NCI-H1092 (cell line): Measurements from ENCODE around the gene PPP1R12A.
"Not testable (repeated sequence)": the region's sequence is repeated elsewhere in the genome, so short reads cannot be mapped to it uniquely, and the experiment has no call there.

Source experiments
- DNase-seq: peaks from one replicate; lab custom pipeline; 2025; lab: John Stamatoyannopoulos, UW

Gene PPP1R12A

DNA sequence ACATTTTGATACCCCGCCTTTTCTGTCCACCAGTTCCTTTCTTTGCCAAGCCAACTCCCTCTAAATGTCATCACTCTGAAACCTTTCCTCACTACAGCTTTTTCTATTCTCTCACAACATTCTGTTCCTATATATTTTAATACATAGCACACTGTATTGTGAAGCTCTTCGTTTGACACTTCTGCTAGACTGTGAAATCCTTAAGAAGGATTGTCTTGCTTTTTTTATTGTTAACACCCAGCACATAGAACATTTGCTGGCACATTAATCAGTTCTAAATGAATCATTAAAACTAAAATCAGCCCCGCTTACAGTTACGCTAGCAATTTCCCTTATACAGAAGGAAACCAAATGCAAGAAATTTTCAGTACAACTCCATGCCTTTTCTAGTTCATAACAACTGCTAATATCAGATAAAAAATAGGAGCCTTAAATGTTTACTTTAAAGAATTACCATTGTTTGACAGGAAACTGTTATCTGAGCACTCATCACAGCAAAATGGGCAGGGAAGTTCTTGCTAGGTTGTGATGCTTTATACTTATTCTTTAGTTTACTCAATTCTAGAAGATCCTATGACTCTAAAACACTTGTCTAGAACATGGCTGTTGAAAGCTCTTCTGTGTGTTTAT is 93.5 kb downstream of the PPP1R12A start:
- no peak for DNase-seq

DNA sequence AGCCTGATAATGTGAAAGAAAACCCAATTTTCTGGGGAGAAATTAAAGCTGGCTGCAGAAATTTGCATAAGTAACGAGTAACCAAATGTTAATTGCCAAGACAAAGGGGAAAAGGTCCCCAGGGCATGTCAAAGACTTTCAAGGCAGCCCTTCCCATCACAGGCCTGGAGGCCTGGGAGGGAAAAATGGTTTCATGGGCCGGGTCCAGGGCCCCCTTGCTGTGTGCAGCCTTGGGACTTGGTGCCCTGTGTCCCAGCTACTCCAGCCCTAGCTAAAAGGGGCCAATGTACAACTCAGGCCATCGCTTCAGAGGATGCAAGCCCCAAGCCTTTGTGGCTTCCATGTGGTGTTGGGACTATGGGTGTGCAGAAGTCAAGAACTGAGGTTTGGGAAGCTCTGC is 96.5 kb downstream of the PPP1R12A start:
- DNase-seq = no peak

DNA sequence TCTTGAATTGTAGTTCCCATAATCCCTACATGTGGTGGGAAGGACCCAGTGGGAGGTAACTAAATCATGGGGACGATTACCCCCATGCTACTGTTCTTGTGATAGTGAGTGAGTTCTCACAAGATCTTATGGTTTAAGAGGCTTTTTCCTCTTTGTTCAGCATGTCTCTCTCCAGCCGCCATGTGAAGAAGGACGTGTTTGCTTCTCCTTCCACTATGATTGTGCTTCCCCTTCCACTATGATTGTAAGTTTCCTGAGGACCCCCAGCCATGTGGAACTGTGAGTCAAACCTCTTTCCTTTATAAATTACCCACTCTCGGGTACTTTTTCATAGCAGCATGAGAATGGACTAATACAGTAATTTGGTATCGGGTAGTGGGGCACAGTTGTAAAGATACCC is 97.3 kb downstream of the PPP1R12A start:
- no peak for DNase-seq

DNA sequence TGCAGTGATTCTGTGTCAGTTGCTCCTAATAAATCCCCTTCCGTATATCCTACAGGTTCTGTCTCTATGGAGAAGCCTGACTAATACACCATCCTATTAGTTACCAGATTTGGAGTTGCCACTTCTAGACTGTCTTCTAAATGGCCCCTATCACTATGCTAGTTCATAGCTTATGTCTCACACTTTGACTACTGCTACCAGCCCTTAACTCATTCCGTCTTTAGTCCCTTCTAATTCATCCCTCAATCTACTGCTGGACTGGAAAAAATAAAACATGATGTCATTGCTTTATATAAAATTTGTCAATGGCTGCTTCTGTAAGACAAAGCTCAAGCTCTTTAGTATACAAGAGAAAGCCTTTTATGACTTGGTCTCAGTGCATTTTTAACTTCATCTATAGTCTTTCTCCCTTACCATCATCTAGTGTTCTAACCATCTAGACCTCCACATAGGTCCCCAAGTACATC is 99.5 kb downstream of the PPP1R12A start:
- no peak for DNase-seq

DNA sequence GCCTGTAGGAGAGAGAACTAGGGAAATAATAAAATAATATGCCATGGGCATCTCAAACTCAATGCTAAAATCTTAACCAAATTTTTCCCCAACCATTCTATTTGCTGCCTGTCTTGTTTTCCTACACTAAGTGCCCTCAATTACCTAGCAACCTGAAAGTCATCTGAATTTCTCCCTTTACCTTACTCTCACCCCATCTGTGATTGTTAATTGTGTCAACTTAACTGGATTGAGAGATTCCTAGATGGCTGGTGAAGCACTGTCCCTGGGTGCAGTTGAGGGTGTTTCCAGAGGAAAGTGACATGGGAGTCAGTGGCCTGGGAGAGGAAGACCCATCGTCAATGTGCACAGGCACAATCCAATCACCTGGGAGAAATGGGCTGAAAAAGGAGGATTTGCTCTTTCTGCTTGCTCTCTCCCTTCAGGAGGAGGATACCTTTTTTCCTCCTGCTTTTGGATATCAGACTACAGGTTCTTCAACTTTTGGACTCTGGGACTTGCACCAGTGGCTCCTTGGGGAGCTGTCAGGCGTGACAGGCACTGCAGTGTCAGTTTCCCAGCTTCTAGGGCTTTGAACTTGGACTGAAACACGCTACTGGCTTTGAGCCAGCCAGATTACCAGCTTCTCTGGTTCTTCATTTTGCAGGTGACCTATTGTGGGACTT is 100.1 kb downstream of the PPP1R12A start:
- DNase-seq = no peak

DNA sequence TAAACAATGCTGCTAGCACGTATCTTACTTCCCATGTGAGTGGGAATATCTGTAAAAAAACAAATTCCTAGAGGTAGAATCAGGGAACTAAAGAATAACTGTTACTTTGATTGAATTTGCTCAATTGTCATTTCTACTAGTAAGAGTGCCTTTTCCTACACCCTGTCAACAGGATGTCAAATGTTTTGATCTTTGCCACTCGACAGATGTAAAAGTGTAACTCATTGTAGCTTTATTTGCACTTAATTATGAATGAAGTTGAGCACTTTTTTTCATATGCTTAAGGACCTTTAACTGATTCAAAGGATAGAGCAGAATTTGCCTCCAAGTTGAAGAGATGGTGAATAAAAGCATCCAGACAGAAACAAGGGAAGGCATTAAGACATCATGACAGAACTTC is 104.5 kb downstream of the PPP1R12A start:
- no peak for DNase-seq

DNA sequence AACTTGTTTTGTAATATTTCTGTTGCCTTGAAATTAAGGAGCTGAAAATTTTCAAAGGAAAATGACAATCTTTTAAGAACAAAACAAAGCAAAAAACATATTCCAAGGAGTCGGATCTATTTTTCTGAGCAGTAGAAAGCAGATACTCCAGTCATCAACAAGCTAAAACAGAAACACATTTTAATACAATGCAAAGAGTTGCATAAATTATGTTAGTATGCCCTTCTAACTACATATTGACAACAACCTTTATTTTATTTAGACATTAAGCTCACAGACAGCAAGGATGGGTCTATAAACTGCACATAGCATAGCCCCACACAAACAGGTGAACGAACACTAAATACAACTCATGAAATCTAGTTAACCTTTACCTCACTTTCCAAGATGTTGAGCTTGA is 106.0 kb downstream of the PPP1R12A start:
- no peak for DNase-seq

DNA sequence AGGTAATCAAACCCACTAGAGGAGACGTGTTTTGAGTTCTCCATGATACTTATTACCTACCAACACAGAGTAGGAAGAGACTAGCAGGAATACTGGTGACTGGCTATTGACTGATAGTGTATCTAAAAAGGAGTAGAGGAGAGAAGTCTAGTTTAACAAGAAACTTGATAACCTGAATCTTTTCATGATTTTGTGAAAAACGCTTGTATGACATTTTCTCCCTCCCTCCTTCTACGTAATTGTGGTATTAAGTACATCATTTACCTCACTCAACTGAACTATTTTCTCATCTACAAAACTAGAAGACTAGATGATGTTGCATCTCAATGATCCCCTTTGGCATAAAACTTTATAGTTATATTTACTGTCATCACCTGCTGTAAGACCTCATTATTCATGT is 107.4 kb downstream of the PPP1R12A start:
- no peak for DNase-seq

DNA sequence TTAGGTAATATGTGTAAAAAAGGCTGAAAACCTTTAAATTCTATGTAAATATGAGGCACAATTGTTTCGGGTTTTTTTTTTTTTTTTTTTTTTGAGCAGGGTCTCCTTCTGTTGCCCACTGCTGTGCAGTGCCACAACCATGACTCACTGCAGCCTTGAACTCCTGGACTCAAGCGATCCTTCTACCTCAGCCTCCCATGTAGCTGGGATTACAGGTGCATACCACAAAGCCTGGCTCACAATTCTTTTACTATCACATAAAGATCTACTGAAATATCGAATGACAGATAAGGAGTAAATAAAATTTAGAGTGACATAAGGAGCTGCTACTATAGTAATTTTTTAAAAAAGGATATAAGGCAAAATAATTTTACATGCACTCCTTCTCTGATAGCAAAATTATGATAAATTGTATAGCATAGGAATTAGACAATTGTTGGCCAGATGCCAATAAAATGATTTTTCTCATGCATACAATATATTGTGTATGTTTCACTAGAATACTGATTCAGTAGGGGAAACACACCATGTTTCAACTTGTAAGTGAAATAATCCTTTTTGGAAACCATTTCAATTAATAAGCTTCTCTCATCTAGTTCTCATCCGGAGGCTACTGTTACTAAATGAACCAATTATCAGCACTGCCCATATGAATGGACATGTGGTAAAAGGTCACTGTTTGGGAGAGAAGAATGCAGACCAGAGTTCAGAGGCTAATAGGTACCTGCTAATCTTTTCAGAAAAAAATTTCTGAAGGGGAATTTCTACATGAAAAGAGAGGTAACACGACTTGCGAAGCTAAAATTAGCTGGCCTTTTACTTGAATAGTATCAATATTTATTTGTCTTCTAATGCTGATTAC is 108.4 kb downstream of the PPP1R12A start:
- no peak for DNase-seq

DNA sequence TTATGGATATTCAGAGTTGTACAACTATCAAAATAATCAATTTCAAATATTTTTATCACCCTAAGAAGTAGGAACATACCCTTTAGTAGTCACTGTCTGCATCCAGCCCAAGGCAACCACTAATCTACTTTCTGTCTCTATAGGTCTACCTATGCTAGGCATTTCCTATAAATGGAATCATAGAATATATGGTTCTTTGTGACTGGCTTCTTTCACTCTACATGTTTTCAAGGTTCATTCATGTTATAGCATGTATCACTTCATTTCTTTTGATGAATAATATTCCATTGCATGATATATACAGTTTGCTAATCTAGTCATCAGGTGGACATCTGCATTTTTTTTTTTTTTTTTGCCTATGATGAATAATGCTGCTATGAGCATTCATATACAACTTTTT is 112.4 kb downstream of the PPP1R12A start:
- no peak for DNase-seq

DNA sequence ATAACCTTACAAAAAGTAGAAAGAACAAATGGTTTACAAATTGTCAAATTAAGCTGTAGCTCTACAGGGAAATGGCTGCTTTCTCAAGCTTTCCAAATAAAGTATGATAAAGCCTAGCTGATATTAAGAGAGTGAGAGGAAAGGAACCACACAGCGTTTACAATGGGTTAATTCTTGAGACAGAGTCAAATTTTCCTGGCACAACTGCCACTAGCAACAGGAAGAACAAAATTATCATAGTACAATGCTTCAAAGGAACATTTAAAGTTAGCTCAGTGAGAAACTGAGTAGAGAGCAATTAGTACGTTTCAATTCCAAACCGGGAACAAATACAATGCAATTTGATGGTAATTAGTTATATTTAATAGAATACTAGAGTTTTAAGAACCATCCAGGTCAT is 116.0 kb downstream of the PPP1R12A start:
- DNase-seq = no peak

DNA sequence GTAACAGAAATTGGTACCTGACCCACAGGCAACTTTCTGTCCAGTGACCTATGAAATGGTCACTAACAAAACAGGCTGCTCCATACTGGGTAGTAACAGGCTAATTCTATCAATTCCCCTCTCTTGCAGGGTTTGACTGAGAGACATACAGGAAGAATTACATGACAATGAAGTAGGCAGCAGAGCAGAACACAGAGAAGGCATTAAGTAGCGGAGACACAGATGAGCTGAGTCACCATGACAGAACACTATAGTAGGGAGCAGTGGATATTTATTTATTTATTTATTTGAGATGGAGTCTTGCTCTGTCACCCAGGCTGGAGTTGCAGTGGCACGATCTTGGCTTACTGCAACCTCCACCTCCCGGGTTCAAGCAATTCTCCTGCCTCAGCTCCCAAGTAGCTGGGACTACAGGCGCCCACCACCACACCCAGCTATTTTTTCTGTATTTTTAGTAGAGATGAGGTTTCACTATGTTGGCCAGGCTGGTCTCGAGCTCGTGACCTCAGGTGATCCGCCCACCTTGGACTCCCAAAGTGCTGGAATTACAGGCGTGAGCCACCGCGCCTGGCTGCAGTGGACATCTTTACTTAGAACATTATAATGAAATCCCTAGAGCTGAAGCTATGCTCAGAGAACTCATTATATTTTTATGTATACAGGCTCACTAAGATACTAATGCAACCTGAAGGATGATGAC is 150.4 kb downstream of the PPP1R12A start:
- not testable (repeated sequence) for DNase-seq

DNA sequence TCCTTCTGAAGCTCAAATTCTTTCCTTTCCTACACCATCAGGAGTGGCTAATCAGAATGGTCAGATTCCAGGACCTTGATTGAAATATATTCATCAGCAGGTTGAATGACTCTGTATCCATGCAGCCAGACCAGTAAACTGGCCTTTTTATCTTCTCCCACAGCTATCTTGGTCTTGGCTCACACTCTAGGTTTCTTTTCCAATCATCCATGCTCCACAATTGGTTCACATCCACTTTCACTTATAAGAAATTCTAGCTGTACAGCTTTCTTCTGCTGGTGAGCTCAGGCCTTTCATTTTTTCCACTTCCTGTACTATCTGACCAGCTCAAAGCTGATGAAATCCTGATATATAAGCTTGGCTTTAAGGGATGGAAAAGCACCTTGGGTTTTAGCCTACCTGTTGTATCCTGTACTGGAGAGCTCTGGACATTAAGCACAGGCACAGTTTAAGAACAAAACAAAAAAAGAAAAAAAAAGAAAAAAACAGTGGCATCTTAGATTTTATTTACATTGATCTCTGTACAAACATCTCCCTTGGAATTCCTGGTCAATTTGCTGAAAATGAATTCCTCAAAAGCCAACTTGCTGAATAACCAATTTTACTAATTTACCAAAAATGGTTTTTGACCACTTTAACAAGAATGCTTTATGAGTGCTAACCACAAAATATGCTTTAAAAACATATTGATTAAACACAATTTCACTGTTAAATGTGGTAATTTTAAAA is 152.6 kb downstream of the PPP1R12A start:
- DNase-seq = no peak

DNA sequence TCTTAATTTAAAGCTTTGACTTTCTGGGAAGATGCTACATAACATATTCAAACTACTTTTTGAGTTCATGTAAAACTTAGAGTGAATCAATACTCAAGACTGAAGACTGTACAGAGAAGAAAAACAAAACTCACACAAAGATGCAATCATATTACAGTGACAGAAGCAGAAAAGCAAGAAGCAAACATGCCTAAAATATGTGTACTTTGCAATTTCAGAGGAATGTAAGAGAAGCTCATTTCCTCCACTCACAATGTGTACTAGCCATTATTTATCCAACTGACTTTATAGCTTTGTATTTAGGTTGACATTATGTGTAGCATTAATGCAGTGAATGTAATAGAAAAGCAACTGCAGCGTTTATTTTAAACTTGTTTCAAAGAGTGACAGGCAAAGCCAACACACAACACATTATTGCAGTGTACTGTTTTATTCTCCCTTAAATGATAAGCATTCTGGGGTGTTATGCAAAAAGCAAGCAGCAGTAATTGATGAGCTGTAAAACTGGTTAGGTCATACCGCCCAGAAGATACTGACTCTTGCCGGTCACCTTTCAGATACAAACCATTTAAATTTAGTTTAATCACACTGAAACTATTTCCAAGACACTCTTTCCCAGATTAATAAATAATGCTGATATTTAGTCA is 156.0 kb downstream of the PPP1R12A start:
- no peak for DNase-seq

DNA sequence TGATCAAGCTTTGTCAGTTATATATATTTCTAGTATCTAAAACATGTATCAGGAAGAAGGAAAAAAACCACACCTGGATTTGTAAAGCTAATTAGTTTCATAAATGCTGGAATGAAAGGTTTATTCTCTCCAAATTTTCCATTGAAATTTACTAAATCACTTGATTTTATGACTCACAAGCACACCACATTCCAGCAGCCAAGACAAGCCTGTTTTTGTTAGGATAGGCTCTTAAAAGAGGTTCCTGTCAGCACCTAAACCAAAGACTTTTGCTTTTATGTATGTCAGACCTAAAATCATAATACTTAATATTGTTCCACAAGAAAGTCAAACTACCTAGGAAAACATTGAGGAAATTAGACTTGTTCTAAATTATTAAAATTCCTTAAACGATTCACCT is 158.8 kb downstream of the PPP1R12A start:
- no peak for DNase-seq

DNA sequence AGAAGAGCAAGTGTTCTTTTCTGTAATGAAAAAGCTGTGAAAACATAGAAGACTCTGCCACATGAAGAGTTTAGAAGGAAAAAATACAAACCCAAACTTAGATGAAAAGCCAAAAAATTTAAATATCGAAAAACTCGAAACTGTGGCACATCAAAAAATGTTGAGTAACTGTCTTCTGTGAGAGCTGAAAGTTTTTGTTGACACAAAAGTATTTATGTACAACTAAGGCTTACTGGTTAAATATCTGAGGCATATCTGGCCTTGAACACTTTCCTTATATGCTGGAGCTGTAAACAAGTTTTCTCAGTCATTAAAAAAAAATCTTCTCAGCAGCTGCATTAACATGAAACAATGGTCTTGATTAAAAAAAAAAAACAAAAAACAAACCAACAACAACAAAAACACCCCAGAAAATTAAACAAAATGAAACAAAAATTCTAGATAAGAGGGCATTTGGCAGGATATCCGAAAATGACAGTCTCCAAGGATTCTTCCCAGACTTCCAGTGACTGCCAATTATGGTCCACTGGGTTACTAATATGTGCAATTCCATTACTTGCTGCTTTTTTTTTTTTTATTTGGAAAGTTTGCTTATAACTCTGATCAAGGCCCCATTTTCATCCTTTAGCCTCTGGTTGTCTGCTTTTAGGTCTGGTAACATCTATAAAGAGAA is 159.4 kb downstream of the PPP1R12A start:
- no peak for DNase-seq

DNA sequence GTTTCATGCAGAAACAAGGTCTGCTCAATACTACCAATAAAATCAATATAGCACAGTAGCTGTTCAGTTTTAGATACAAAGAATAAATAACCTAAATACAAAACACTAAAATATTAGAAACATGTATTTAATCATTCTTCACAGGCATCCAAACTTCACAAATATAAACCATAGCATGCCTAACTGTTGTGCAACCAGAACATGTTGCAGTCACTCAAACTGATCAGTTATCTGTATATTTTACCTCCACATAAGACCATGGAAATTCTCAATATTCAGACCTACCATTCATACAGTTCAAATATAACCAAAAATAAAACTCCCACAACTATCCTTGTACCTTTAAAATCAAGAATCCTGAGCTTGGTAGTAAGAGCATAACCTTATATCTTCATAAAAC is 161.0 kb downstream of the PPP1R12A start:
- DNase-seq = no peak

DNA sequence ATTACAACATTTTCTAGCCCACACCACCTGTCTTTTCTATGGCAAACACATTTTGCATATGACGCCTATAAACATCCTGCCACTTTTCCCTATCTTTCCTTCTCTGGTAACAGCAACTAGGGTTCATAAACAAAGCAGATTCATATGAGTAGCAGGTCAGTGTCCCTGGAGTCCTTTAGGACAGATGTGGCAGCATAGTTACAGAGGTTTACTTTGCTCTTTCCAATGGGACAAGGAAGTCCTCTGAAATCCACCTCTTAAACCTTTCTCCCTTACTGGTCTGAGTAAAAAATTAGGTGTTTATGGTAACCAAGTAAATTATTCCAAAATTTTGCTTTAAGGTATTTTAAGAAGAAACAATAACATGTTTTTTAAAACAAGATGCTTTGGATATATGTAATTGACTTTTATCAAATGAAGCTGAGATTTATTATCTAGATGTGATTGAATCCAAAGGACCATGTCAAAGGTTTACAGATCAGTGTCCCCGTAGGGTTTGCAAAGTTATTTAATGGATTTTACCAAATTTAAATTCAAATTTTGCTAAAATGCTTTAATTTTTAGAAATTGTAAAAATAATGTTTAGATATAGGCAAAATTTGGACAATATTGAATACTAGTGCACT is 164.9 kb downstream of the PPP1R12A start:
- DNase-seq = no peak

DNA sequence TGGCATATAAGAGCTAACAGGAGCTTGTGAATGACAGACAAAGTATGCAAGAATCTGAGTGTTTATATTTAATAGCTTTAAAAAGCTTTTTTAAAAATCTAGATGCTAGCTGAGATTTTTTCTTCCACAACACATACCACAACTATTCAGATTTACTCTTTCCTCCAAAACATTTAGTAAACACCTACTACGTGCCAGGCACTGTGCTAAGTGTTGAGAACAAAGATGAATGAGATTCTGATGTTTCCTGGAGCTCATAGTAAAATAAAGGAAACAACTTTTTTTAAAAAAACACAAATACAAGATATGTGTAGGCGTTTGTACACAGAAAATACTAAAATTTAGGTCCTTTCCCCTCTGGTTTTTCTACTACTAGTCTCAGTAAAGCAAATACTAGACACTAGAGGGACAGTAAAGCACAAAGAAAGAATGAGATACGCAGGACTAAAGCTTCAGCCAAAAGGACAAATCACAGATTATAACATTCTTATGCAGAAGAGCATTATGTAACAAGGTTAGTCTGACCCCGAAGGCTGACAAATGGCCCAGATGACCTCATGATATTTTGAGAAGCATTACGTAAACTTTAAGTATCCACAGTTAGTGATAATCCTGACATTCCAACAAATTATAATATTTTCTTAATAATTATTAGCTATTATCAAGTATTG is 165.6 kb downstream of the PPP1R12A start:
- no peak for DNase-seq
